SK-N-MC (cell line): ENCODE measurements around the gene CCDC172.

Experiments
- EZH2 ChIP-seq: fragments of 200-600 bp; sonication (generic); IDR thresholded peaks from one replicate; pipeline ENCODE4 v1.6.1; 2017; ENCODE audit warnings: antibody characterized with exemption
- FOXP2 ChIP-seq: optimal IDR thresholded peaks from 2 replicates; pipeline ENCODE3; 2011; ENCODE audit warnings: mild to moderate bottlenecking, moderate library complexity; ENCODE audit not compliant: insufficient read depth; ENCODE audit errors: extremely low read length, control extremely low read depth
- POLR2AphosphoS5 ChIP-seq: IDR thresholded peaks from 2 replicates; pipeline ENCODE4 v1.6.1; 2012; ENCODE audit warnings: mild to moderate bottlenecking, low read depth, low read length, borderline replicate concordance

GRCh38 chr10:116417821-116418220, 93.6 kb downstream of the CCDC172 start:
- TF ChIP-seq EZH2 (no peak), FOXP2 (no peak), POLR2AphosphoS5 (no peak)
